Measurements from ENCODE around the gene PRKAG3. TPM values are rescaled to one million over a fixed set of nuclear protein-coding genes. Genes with fewer than 3 reads are reported as not detected.

Gene PRKAG3
- total and polyA plus RNA-seq, 2 donors from 2014 or later, result not detected

DNA sequence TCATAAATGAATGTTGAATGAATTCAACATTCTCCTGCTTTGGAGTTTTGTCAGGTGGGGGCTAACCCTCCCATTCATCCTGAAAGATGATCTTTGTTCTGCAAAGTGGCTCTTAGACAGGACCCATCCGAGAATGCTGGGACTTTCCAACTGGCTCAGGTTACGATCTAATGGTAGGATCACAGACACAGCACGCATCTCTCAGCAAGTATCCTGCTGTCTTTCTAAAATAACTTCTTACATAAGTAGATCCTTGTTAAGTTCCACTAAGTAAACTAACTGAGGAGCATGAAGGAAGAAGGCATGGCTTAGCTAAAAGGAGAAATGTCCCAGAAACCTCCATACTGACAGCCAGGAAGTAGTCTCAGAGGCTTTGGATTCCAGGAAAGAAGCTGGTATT, 26.0 kb downstream of the PRKAG3 start:
- intact Hi-C loops (cut with DNase I), result no loop called here
- Histone ChIP-seq H3K4me3 (ENCODE audit: low read length in 3 of 3) (no peak overlapping the region), H3K36me3 (ENCODE audit: control insufficient read depth in 2 of 3, insufficient read depth in 3 of 3, low read length in 3 of 3) (no peaks in the 10 kb centered on the region), H3K9me3 (ENCODE audit: control insufficient read depth in 2 of 3, insufficient read depth in 1 of 3, low read length in 3 of 3) (no peaks in the 10 kb centered on the region), H3K9ac (ENCODE audit: low read length in 3 of 3) (no peak overlapping the region), H3K27me3 (ENCODE audit: control insufficient read depth, insufficient read depth, low read length) (no peaks in the 10 kb centered on the region), H3K4me1 (ENCODE audit: control insufficient read depth in 2 of 3, insufficient read depth in 2 of 3, low read depth in 1 of 3, low read length in 3 of 3) (peaks cover 0 to 9% (median 4%) of the 10 kb centered on the region in 3 donors), H3K27ac (ENCODE audit: low read depth in 2 of 2, low read length in 2 of 2) (peak overlapping the region in 1 of 2 donors; percentile 54)
- no peak for TF ChIP-seq CTCF (IDR thresholded peaks at IDR 0.05; ENCODE audit: borderline replicate concordance, extremely low read depth, insufficient read depth)
- FAIRE-seq (no peak), DNase-seq (peak in 2 of 5 donors; percentile 43 to 44)

DNA sequence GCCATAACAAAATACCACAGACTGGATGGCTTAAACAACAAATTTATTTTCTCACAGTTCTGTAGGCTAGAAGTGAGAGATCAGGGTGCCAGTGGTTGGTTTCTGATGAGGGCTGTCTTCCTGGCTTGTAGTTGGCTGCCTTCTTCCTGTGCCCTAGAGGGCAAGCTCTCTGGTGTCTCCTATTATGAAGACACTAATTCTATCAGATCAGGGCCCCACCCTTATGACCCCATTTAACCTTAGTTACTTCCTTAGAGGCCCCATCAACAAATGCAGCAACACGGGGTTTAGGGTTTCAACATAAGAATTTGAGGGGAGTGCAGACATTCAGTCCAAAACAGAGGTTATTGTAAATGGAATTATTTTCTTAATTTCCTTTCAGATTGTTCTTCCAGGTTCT, 26.8 kb downstream of the PRKAG3 start:
- H3K36me3 ChIP-seq (ENCODE audit: control insufficient read depth in 2 of 3, insufficient read depth in 3 of 3, low read length in 3 of 3), result no peaks in the 10 kb centered on the region
- FAIRE-seq (no peak), DNase-seq (no peak)
- H3K27ac ChIP-seq (ENCODE audit: low read depth in 2 of 2, low read length in 2 of 2), result no peak overlapping the region
- no peaks in the 10 kb centered on the region for H3K9me3 ChIP-seq (ENCODE audit: control insufficient read depth in 2 of 3, insufficient read depth in 1 of 3, low read length in 3 of 3)
- no peak for TF ChIP-seq CTCF (IDR thresholded peaks at IDR 0.05; ENCODE audit: borderline replicate concordance, extremely low read depth, insufficient read depth)
- no peaks in the 10 kb centered on the region for H3K27me3 ChIP-seq (ENCODE audit: control insufficient read depth, insufficient read depth, low read length)
- H3K4me3 ChIP-seq (ENCODE audit: low read length in 3 of 3), result no peak overlapping the region
- H3K9ac ChIP-seq (ENCODE audit: low read length in 3 of 3), result no peak overlapping the region
- H3K4me1 ChIP-seq (ENCODE audit: control insufficient read depth in 2 of 3, insufficient read depth in 2 of 3, low read depth in 1 of 3, low read length in 3 of 3), result peaks cover 0 to 9% (median 4%) of the 10 kb centered on the region in 3 donors
- intact Hi-C loops (cut with DNase I), result no loop called here

GRCh38 chr2:218802386-218802994, 29.1 kb downstream of the PRKAG3 start:
- Histone ChIP-seq H3K27ac (ENCODE audit: low read depth in 2 of 2, low read length in 2 of 2) (no peak overlapping the region), H3K9me3 (ENCODE audit: control insufficient read depth in 2 of 3, insufficient read depth in 1 of 3, low read length in 3 of 3) (no peaks in the 10 kb centered on the region), H3K4me3 (ENCODE audit: low read length in 3 of 3) (no peak overlapping the region), H3K9ac (ENCODE audit: low read length in 3 of 3) (no peak overlapping the region), H3K36me3 (ENCODE audit: control insufficient read depth in 2 of 3, insufficient read depth in 3 of 3, low read length in 3 of 3) (no peaks in the 10 kb centered on the region), H3K4me1 (ENCODE audit: control insufficient read depth in 2 of 3, insufficient read depth in 2 of 3, low read depth in 1 of 3, low read length in 3 of 3) (peaks cover 0 to 9% (median 4%) of the 10 kb centered on the region in 3 donors), H3K27me3 (ENCODE audit: control insufficient read depth, insufficient read depth, low read length) (no peaks in the 10 kb centered on the region)
- FAIRE-seq (no peak), DNase-seq (peak in 1 of 5 donors; percentile 52)
- intact Hi-C loops (cut with DNase I), result no loop called here
- no peak for TF ChIP-seq CTCF (IDR thresholded peaks at IDR 0.05; ENCODE audit: borderline replicate concordance, extremely low read depth, insufficient read depth)

- Histone ChIP-seq H3K27me3 (ENCODE audit: control insufficient read depth, insufficient read depth, low read length) (no peaks in the 10 kb centered on the region), H3K9ac (ENCODE audit: low read length in 3 of 3) (no peak overlapping the region), H3K4me1 (ENCODE audit: control insufficient read depth in 2 of 3, insufficient read depth in 2 of 3, low read depth in 1 of 3, low read length in 3 of 3) (no peaks in the 10 kb centered on the region), H3K4me3 (ENCODE audit: low read length in 3 of 3) (no peak overlapping the region), H3K36me3 (ENCODE audit: control insufficient read depth in 2 of 3, insufficient read depth in 3 of 3, low read length in 3 of 3) (no peaks in the 10 kb centered on the region), H3K9me3 (ENCODE audit: control insufficient read depth in 2 of 3, insufficient read depth in 1 of 3, low read length in 3 of 3) (no peaks in the 10 kb centered on the region), H3K27ac (ENCODE audit: low read depth in 2 of 2, low read length in 2 of 2) (no peak overlapping the region)
- TF ChIP-seq CTCF (IDR thresholded peaks at IDR 0.05; ENCODE audit: borderline replicate concordance, extremely low read depth, insufficient read depth), result no peak
- intact Hi-C loops (cut with DNase I), result no loop called here
- no peak for DNase-seq
- no peak for FAIRE-seq
Measured at GRCh38 chr2:218799990-218800389, 31.6 kb downstream of the PRKAG3 start.

All from kidney (tissue), 14 donors.